ENCODE data around the gene CYB561D1.

Gene CYB561D1

GRCh38 chr1:109501644-109502363 lies 7.9 kb downstream of the CYB561D1 start:
- Mint-ChIP-seq H3K36me3 (no peaks in the 10 kb centered on the region), H3K9me3 (ENCODE audit: low read depth) (no peaks in the 10 kb centered on the region), H3K27ac (peak overlapping the region; percentile 79), H3K4me3 (peak overlapping the region; percentile 81), H3K4me1 (ENCODE audit: low read depth) (peaks cover 96% of the 10 kb centered on the region), H3K27me3 (no peaks in the 10 kb centered on the region)

GRCh38 chr1:109502364-109502851 lies 8.5 kb downstream of the CYB561D1 start:
- Mint-ChIP-seq H3K27me3 (no peaks in the 10 kb centered on the region), H3K36me3 (peaks cover 5% of the 10 kb centered on the region), H3K4me3 (peak overlapping the region; percentile 81), H3K27ac (peak overlapping the region; percentile 85), H3K4me1 (ENCODE audit: low read depth) (peaks cover 95% of the 10 kb centered on the region), H3K9me3 (ENCODE audit: low read depth) (no peaks in the 10 kb centered on the region)

GRCh38 chr1:109503935-109504334 lies 10.0 kb downstream of the CYB561D1 start:
- Mint-ChIP-seq H3K4me1 (ENCODE audit: low read depth) (peaks cover 93% of the 10 kb centered on the region), H3K4me3 (peak overlapping the region; percentile 64), H3K9me3 (ENCODE audit: low read depth) (no peaks in the 10 kb centered on the region), H3K36me3 (peaks cover 11% of the 10 kb centered on the region), H3K27me3 (no peaks in the 10 kb centered on the region), H3K27ac (peak overlapping the region; percentile 77)

GRCh38 chr1:109504974-109505373 lies 11.1 kb downstream of the CYB561D1 start:
- H3K27me3 Mint-ChIP-seq, result no peaks in the 10 kb centered on the region
- peak overlapping the region; percentile 85 for H3K27ac Mint-ChIP-seq
- peak overlapping the region; percentile 51 for H3K4me3 Mint-ChIP-seq
- H3K9me3 Mint-ChIP-seq (ENCODE audit: low read depth), result no peaks in the 10 kb centered on the region
- H3K36me3 Mint-ChIP-seq, result peaks cover 11% of the 10 kb centered on the region
- H3K4me1 Mint-ChIP-seq (ENCODE audit: low read depth), result peaks cover 88% of the 10 kb centered on the region

- H3K4me3 Mint-ChIP-seq, result peak overlapping the region; percentile 90
- H3K36me3 Mint-ChIP-seq, result peaks cover 11% of the 10 kb centered on the region
- no peaks in the 10 kb centered on the region for H3K27me3 Mint-ChIP-seq
- no peaks in the 10 kb centered on the region for H3K9me3 Mint-ChIP-seq (ENCODE audit: low read depth)
- H3K27ac Mint-ChIP-seq, result peak overlapping the region; percentile 88
- peaks cover 74% of the 10 kb centered on the region for H3K4me1 Mint-ChIP-seq (ENCODE audit: low read depth)
Observed at GRCh38 chr1:109508001-109508872, 14.3 kb downstream of the CYB561D1 start.

- Mint-ChIP-seq H3K4me3 (peak overlapping the region; percentile 90), H3K27me3 (no peaks in the 10 kb centered on the region), H3K27ac (peak overlapping the region; percentile 88), H3K36me3 (peaks cover 11% of the 10 kb centered on the region), H3K9me3 (ENCODE audit: low read depth) (no peaks in the 10 kb centered on the region), H3K4me1 (ENCODE audit: low read depth) (peaks cover 71% of the 10 kb centered on the region)
Observed at GRCh38 chr1:109508873-109509175, 14.9 kb downstream of the CYB561D1 start.

GRCh38 chr1:109509176-109510134 lies 15.6 kb downstream of the CYB561D1 start, which contains the start of gene AMIGO1:
Gene AMIGO1 (minus strand): TSS chr1:109509727. CDS start chr1:109508912, 815 bp downstream.
- Mint-ChIP-seq H3K9me3 (ENCODE audit: low read depth) (no peaks in the 10 kb centered on the region), H3K4me3 (peak within 1 kb of the TSS; percentile 95), H3K36me3 (peaks cover 11% of the 10 kb centered on the region), H3K27me3 (no peaks in the 10 kb centered on the region), H3K27ac (peak within 1 kb of the TSS; percentile 94), H3K4me1 (ENCODE audit: low read depth) (peaks cover 66% of the 10 kb centered on the region)

- peaks cover 1% of the 10 kb centered on the region for H3K36me3 Mint-ChIP-seq
- H3K9me3 Mint-ChIP-seq (ENCODE audit: low read depth), result no peaks in the 10 kb centered on the region
- no peak overlapping the region for H3K4me3 Mint-ChIP-seq
- no peak overlapping the region for H3K27ac Mint-ChIP-seq
- H3K27me3 Mint-ChIP-seq, result no peaks in the 10 kb centered on the region
- H3K4me1 Mint-ChIP-seq (ENCODE audit: low read depth), result peaks cover 31% of the 10 kb centered on the region
Observed at GRCh38 chr1:109513110-109513710, 19.3 kb downstream of the CYB561D1 start.

- Mint-ChIP-seq H3K4me3 (no peak overlapping the region), H3K36me3 (no peaks in the 10 kb centered on the region), H3K27me3 (no peaks in the 10 kb centered on the region), H3K4me1 (ENCODE audit: low read depth) (peaks cover 20% of the 10 kb centered on the region), H3K27ac (no peak overlapping the region), H3K9me3 (ENCODE audit: low read depth) (no peaks in the 10 kb centered on the region)
Observed at GRCh38 chr1:109514846-109515245, 21.0 kb downstream of the CYB561D1 start.

GRCh38 chr1:109516872-109517271 lies 23.0 kb downstream of the CYB561D1 start:
- Mint-ChIP-seq H3K9me3 (ENCODE audit: low read depth) (no peaks in the 10 kb centered on the region), H3K27ac (no peak overlapping the region), H3K4me1 (ENCODE audit: low read depth) (no peaks in the 10 kb centered on the region), H3K27me3 (no peaks in the 10 kb centered on the region), H3K36me3 (no peaks in the 10 kb centered on the region), H3K4me3 (no peak overlapping the region)

GRCh38 chr1:109517337-109517736 lies 23.4 kb downstream of the CYB561D1 start:
- Mint-ChIP-seq H3K9me3 (ENCODE audit: low read depth) (no peaks in the 10 kb centered on the region), H3K27me3 (no peaks in the 10 kb centered on the region), H3K36me3 (no peaks in the 10 kb centered on the region), H3K4me1 (ENCODE audit: low read depth) (peaks cover 1% of the 10 kb centered on the region), H3K4me3 (no peak overlapping the region), H3K27ac (no peak overlapping the region)

- Mint-ChIP-seq H3K4me3 (no peak overlapping the region), H3K9me3 (ENCODE audit: low read depth) (no peaks in the 10 kb centered on the region), H3K36me3 (no peaks in the 10 kb centered on the region), H3K27ac (no peak overlapping the region), H3K4me1 (ENCODE audit: low read depth) (peaks cover 1% of the 10 kb centered on the region), H3K27me3 (no peaks in the 10 kb centered on the region)
Observed at GRCh38 chr1:109521002-109521951, 27.4 kb downstream of the CYB561D1 start.

GRCh38 chr1:109522026-109522425 lies 28.1 kb downstream of the CYB561D1 start:
- H3K4me1 Mint-ChIP-seq (ENCODE audit: low read depth), result peaks cover 1% of the 10 kb centered on the region
- H3K27me3 Mint-ChIP-seq, result no peaks in the 10 kb centered on the region
- H3K36me3 Mint-ChIP-seq, result no peaks in the 10 kb centered on the region
- no peaks in the 10 kb centered on the region for H3K9me3 Mint-ChIP-seq (ENCODE audit: low read depth)
- no peak overlapping the region for H3K27ac Mint-ChIP-seq
- no peak overlapping the region for H3K4me3 Mint-ChIP-seq
